Activated CD4-positive, alpha-beta T cell treated with anti-CD3 and anti-CD28 coated beads, Interleukin-2, Interleukin-6, amounts not matched to agents 100 ng/mL and 50 ng/mL, durations not matched to agents 16 hours and 8 hours (primary cell): ENCODE data around the gene RXRA.

Experiments used
- DNase-seq: peaks from one replicate; pipeline ENCODE4 v3.0.0-alpha.2; 2020

RXRA gene

GRCh38 chr9:134370638-134371037, 44.4 kb downstream of the RXRA start:
- DNase-seq, result no peak

- no peak for DNase-seq
Measured at GRCh38 chr9:134371731-134372130, 45.5 kb downstream of the RXRA start.

- DNase-seq, result no peak
Measured at GRCh38 chr9:134372581-134373267, 46.5 kb downstream of the RXRA start.

- DNase-seq, result no peak
Measured at GRCh38 chr9:134373269-134373668, 47.0 kb downstream of the RXRA start.

- DNase-seq, result no peak
Measured at GRCh38 chr9:134373953-134374300, 47.7 kb downstream of the RXRA start.

GRCh38 chr9:134374301-134375010, 48.2 kb downstream of the RXRA start:
- DNase-seq, result no peak

- no peak for DNase-seq
Measured at GRCh38 chr9:134375011-134375390, 48.7 kb downstream of the RXRA start.

GRCh38 chr9:134375430-134376385, 49.5 kb downstream of the RXRA start:
- DNase-seq, result no peak

- no peak for DNase-seq
Measured at GRCh38 chr9:134376386-134377142, 50.3 kb downstream of the RXRA start.

GRCh38 chr9:134377143-134377484, 50.9 kb downstream of the RXRA start:
- no peak for DNase-seq

- DNase-seq, result no peak
Measured at GRCh38 chr9:134377976-134378375, 51.7 kb downstream of the RXRA start.

GRCh38 chr9:134378901-134379338, 52.7 kb downstream of the RXRA start:
- DNase-seq, result no peak

GRCh38 chr9:134379831-134380365, 53.6 kb downstream of the RXRA start:
- DNase-seq, result no peak

- no peak for DNase-seq
Measured at GRCh38 chr9:134380542-134381271, 54.5 kb downstream of the RXRA start.

GRCh38 chr9:134381272-134381661, 55.0 kb downstream of the RXRA start:
- DNase-seq, result no peak

- peak; percentile 43 for DNase-seq
Measured at GRCh38 chr9:134381671-134382516, 55.6 kb downstream of the RXRA start.

GRCh38 chr9:134382733-134383132, 56.5 kb downstream of the RXRA start:
- no peak for DNase-seq

GRCh38 chr9:134383148-134383547, 56.9 kb downstream of the RXRA start:
- no peak for DNase-seq

GRCh38 chr9:134384811-134385479, 58.7 kb downstream of the RXRA start:
- DNase-seq, result no peak

- DNase-seq, result no peak
Measured at GRCh38 chr9:134385915-134386314, 59.7 kb downstream of the RXRA start.
